Calu3 (cell line): ENCODE results near the gene FOXA2. TPM values are rescaled to one million over a fixed set of nuclear protein-coding genes. Genes with fewer than 3 reads are reported as not detected.

ENCODE experiments used
- Bru-seq: library from RNA; stranded (reverse); fragments of 400-500 nt; gene quantifications from one replicate; lab custom pipeline; 2021; lab: Mats Ljungman, UMichigan
- BruChase-seq, 2 experiments: library from RNA; stranded (reverse); fragments of 400-500 nt; gene quantifications; one replicate each; lab custom pipeline; 2021; lab: Mats Ljungman, UMichigan
- BruUV-seq: library from RNA; stranded (reverse); fragments of 400-500 nt; replicated peaks from 2 replicates; lab custom pipeline; 2021; lab: Mats Ljungman, UMichigan
- CTCF ChIA-PET: fragments of 300-600 bp; sonication (Branson Sonifier 250); formaldehyde crosslinking; loops from one replicate; lab custom pipeline; 2022; ENCODE audit warnings: antibody characterized with exemption; lab: Charles Lee
- DNase-seq: peaks from one replicate; pipeline ENCODE4 v3.0.0; 2022
- H3K27ac Mint-ChIP-seq: one replicate; pipeline ENCODE4 v1.8.0; 2022; ENCODE audit warnings: mixed read lengths; ENCODE audit not compliant: unreplicated experiment
- H3K27me3 Mint-ChIP-seq: one replicate; pipeline ENCODE4 v1.8.0; 2022; ENCODE audit warnings: mixed read lengths; ENCODE audit not compliant: unreplicated experiment
- H3K36me3 Mint-ChIP-seq: one replicate; pipeline ENCODE4 v1.8.0; 2022; ENCODE audit warnings: mild to moderate bottlenecking, moderate library complexity, mixed read lengths; ENCODE audit not compliant: insufficient read depth, unreplicated experiment
- H3K4me1 Mint-ChIP-seq: one replicate; pipeline ENCODE4 v1.8.0; 2022; ENCODE audit warnings: mild to moderate bottlenecking, low read depth, mixed read lengths; ENCODE audit not compliant: unreplicated experiment
- H3K4me3 Mint-ChIP-seq: one replicate; pipeline ENCODE4 v1.8.0; 2022; ENCODE audit warnings: mild to moderate bottlenecking, low read depth, moderate library complexity, mixed read lengths; ENCODE audit not compliant: unreplicated experiment
- H3K9me3 Mint-ChIP-seq: one replicate; pipeline ENCODE4 v1.8.0; 2022; ENCODE audit warnings: low read depth, mixed read lengths; ENCODE audit not compliant: unreplicated experiment
- intact Hi-C: fragments of 100-400 bp; cut with micrococcal nuclease; formaldehyde crosslinking; loops from one replicate; pipeline ENCODE4 v1.10.0; 2022; ENCODE audit not compliant: unreplicated experiment
- long read RNA-seq: library from polyadenylated mRNA; stranded (forward); transcript quantifications from one replicate; pipeline ENCODE4 v2.0.0, GENCODE V29; 2022
- total RNA-seq: library from RNA; stranded (reverse); gene quantifications from 2 replicates; pipeline ENCODE4 v1.2.3, GENCODE V29; 2022
- TF ChIP-seq, protein P1 (sequence below): fragments of 200-600 bp; IDR thresholded peaks from one replicate; pipeline ENCODE4 v1.8.0; 2022; ENCODE audit warnings: antibody characterized with exemption; ENCODE audit not compliant: unreplicated experiment

FOXA2 gene
- 1.1 and 2.1 TPM in 2 replicates for total RNA-seq
- percentile 28 among the genes with signal in this experiment for Bru-seq, nascent RNA
- percentile 21 among the genes with signal in this experiment for BruChase-seq, experiment 1, labeled RNA remaining after a 6-hour chase
- BruChase-seq, experiment 2, labeled RNA remaining after a 2-hour chase = percentile 37 among the genes with signal in this experiment
- long read RNA-seq, partial matches to known transcripts = 0 of 3 reads
- long read RNA-seq, other reads (novel, unspliced or antisense) = 0 of 3 reads

DNA sequence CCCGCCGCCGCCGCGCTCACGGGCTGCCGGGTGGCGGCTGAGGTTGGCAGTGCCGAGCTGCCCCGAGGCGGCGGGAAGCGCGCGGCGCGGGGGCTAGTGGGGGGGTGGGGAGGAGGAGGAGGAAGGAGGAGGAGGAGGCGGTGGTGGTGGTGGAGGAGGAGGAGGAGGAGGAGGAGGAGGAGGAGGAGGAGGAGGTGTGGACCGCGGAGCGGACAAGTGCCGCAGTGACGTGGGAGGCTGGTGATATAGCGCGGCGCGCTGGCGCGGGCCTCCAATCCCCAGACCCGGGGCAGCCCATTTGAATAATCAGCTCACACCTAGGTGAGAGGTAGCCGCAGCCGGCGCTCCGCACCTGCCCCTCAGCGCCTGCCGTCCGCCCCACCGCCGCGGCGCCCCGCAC is at the start of gene FOXA2:
FOXA2 (minus strand) TSS at position 51 of the 400 bp plus-strand sequence. CDS start 294 bp downstream, outside the sequence.
- Mint-ChIP-seq H3K36me3 (peaks cover 6% of the 10 kb centered on the region), H3K4me1 (no peaks in the 10 kb centered on the region), H3K27ac (no peak within 1 kb of the TSS), H3K9me3 (no peaks in the 10 kb centered on the region), H3K4me3 (peak within 1 kb of the TSS; percentile 72), H3K27me3 (peaks cover 9% of the 10 kb centered on the region)
- BruUV-seq = no TSS peak
- DNase-seq = peak; percentile 50
- intact Hi-C loops = loop anchor here (2.0 kb wide), 1 partner anchor 100 kb away; no protein-coding TSS in a partner anchor
- TF ChIP-seq, protein P1, sequence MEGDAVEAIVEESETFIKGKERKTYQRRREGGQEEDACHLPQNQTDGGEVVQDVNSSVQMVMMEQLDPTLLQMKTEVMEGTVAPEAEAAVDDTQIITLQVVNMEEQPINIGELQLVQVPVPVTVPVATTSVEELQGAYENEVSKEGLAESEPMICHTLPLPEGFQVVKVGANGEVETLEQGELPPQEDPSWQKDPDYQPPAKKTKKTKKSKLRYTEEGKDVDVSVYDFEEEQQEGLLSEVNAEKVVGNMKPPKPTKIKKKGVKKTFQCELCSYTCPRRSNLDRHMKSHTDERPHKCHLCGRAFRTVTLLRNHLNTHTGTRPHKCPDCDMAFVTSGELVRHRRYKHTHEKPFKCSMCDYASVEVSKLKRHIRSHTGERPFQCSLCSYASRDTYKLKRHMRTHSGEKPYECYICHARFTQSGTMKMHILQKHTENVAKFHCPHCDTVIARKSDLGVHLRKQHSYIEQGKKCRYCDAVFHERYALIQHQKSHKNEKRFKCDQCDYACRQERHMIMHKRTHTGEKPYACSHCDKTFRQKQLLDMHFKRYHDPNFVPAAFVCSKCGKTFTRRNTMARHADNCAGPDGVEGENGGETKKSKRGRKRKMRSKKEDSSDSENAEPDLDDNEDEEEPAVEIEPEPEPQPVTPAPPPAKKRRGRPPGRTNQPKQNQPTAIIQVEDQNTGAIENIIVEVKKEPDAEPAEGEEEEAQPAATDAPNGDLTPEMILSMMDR = no peak
- CTCF ChIA-PET = interaction anchor here (0.6 to 0.7 kb wide), 2 partner anchors 101 to 272 kb away, joined by 3 read pairs; no protein-coding TSS in a partner anchor

DNA sequence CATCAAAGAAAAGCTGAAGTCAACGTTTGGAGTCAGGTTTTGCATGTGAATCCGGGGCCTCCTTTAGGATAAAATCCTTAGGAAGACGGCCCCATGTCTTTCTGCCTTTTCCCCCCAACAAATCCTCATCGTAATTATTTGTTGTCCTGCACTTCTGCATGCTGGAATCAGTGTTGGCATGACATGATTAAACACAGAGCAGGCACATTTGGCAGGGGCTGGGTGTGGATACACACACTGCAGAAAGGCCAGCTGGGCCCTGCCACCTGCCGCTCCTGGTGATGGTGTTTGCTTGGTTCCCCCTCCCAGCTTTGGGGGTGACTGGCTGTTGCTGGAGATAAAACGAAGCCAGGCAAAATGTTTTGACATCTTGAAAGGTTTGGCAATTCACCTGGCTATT is 46.3 kb upstream of the FOXA2 start:
- peaks cover 13% of the 10 kb centered on the region for H3K27me3 Mint-ChIP-seq
- H3K9me3 Mint-ChIP-seq = no peaks in the 10 kb centered on the region
- no TSS peak for BruUV-seq
- no peak overlapping the region for H3K27ac Mint-ChIP-seq
- intact Hi-C loops = no loop called here
- no peaks in the 10 kb centered on the region for H3K36me3 Mint-ChIP-seq
- DNase-seq = no peak
- no peak overlapping the region for H3K4me3 Mint-ChIP-seq
- H3K4me1 Mint-ChIP-seq = no peaks in the 10 kb centered on the region
- CTCF ChIA-PET = no interaction called here
- TF ChIP-seq, protein P1 = no peak

DNA sequence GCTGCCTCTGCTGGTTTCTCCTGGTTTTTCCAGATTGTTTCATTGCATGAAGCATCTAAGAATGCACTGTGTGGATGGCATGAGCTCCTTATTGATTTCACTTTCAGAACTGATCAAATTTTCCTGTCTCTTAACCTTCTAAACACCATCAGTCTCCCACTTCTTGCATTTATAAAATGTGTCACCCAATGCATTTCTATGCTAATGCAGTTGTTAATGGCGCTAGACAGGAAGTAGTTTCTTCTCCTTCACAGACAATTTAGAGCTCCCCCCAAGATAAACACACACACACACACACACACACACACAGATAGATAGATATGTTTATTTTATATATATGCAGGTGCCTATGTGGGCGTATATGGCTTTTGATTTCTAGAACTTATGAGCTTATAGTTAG is 45.6 kb upstream of the FOXA2 start:
- no peak overlapping the region for H3K27ac Mint-ChIP-seq
- no peaks in the 10 kb centered on the region for H3K4me1 Mint-ChIP-seq
- TF ChIP-seq, protein P1 = no peak
- H3K36me3 Mint-ChIP-seq = no peaks in the 10 kb centered on the region
- no peak for DNase-seq
- H3K27me3 Mint-ChIP-seq = peaks cover 13% of the 10 kb centered on the region
- CTCF ChIA-PET = no interaction called here
- no peaks in the 10 kb centered on the region for H3K9me3 Mint-ChIP-seq
- no TSS peak for BruUV-seq
- intact Hi-C loops = no loop called here
- no peak overlapping the region for H3K4me3 Mint-ChIP-seq

DNA sequence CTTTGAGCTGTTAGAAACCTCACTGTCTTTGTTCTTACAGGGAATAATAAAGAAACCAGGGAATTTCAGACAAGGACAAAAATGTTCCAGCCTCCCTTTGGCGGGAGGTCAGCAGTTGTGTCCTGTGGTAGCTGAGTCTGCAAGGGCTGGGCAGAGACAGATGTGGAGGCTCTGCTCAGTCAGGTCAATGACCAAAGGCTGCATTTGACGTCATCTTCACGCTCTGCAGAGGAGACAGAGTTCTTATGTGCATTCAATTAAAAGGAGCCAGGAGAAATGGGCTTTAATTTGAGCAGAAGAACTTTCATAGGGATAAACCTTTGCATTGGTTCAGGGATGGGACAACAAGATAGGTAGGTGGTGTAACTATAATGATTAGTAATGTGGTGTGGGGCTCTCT is 45.1 kb upstream of the FOXA2 start:
- Mint-ChIP-seq H3K36me3 (no peaks in the 10 kb centered on the region), H3K4me3 (no peak overlapping the region), H3K4me1 (no peaks in the 10 kb centered on the region), H3K27ac (no peak overlapping the region), H3K9me3 (no peaks in the 10 kb centered on the region), H3K27me3 (peaks cover 13% of the 10 kb centered on the region)
- TF ChIP-seq, protein P1 = no peak
- intact Hi-C loops = no loop called here
- no peak for DNase-seq
- CTCF ChIA-PET = no interaction called here
- BruUV-seq = no TSS peak
